SKM-1 treated with dmso at 0.1 percent for 144 hours (cell line): Measurements from ENCODE around the gene ALOX5.
"Not testable (repeated sequence)": the region's sequence is repeated elsewhere in the genome, so short reads cannot be mapped to it uniquely, and the experiment has no call there.

ENCODE experiments used
- DNase-seq: peaks from one replicate; lab custom pipeline; 2025; ENCODE audit not compliant: unreplicated experiment; lab: John Stamatoyannopoulos, UW

The ALOX5 gene

DNA sequence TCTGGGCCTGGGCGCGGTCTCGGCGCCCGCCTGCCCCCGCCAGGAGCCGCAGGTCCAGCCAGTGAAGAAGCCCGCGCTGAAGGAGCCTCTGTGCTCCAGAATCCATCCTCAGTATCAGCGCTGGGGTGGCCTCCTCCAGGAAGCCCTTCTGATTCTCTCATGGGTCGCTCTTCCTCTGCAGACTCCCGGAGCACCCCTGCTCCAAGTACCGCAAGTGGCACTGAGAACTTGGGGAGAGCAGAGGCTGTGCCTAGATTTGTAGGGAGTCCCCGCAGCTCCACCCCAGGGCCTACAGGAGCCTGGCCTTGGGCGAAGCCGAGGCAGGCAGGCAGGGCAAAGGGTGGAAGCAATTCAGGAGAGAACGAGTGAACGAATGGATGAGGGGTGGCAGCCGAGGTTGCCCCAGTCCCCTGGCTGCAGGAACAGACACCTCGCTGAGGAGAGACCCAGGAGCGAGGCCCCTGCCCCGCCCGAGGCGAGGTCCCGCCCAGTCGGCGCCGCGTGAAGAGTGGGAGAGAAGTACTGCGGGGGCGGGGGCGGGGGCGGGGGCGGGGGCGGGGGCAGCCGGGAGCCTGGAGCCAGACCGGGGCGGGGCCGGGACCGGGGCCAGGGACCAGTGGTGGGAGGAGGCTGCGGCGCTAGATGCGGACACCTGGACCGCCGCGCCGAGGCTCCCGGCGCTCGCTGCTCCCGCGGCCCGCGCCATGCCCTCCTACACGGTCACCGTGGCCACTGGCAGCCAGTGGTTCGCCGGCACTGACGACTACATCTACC is at the start of gene ALOX5:
Gene ALOX5, plus strand, starts transcription at position 641 of the 774 bp plus-strand sequence. Its CDS starts 64 bp downstream, at position 705.
- DNase-seq: peak; percentile 64

DNA sequence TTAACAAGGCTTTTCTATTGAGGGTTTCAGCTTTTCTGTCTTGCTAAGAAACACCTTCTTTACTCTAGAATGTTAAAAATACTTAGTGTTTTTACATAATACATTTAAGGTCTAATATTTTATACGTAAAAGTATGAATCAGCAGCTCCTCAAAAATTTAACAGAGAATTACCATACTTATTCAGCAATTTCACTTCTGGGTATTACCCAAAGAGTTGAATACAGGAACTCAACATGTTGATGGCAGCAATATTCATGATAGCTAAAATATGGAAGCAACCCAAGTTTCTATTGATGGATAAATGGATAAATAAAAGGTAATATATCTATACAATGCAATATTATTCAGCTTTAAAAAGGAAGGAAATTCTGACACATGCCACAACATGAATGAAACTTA is 48.9 kb upstream of the ALOX5 start:
- DNase-seq: no peak

DNA sequence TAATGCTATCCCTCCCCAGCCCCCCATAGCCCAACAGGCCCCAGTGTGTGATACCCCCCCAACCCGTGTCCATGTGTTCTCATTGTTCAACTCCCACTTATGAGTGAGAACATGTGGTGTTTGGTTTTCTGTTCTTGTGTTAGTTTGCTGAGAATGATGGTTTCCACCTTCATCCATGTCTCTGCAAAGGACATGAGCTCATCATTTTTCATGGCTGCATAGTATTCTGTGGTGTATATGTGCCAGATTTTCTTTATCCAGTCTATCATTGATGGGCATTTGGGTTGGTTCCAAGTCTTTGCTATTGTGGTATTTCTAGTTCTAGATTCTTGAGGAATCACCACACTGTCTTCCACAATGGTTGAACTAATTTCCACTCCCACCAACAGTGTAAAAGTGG is 47.2 kb upstream of the ALOX5 start:
- not testable (repeated sequence) for DNase-seq

DNA sequence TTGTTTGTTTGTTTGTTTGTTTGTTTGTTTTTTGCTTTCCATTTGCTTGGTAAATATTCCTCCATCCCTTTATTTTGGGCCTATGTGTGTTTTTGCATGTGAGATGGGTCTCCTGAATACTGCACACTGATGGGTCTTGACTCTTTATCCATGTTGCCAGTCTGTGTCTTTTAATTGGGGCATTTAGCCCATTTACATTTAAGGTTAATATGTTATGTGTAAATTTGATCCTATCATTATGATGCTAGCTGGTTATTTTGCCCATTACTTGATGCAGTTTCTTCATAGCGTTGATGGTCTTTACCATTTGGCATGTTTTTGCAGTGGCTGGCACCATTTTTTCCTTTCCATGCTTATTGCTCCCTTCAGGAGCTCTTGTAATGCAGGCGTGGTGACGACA is 42.2 kb upstream of the ALOX5 start:
- DNase-seq: not testable (repeated sequence)

DNA sequence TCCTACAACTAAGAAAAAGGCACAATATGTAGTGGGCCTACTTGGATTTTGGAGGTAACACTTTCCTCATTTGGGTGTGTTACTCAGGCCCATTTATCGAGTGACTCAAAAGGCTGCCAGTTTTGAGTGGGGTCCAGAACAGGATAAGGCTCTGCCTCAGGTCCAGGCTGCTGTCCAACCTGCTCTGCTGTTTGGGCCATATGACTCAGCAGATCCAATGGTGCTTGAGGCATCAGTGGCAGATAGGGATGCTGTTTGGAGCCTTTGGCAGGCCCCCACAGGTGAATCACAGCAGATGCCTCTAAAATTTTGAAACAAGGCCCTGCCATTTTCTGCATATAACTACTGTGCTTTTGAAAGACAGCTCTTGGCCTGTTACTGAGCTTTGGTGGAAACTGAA is 34.1 kb upstream of the ALOX5 start:
- DNase-seq: no peak

DNA sequence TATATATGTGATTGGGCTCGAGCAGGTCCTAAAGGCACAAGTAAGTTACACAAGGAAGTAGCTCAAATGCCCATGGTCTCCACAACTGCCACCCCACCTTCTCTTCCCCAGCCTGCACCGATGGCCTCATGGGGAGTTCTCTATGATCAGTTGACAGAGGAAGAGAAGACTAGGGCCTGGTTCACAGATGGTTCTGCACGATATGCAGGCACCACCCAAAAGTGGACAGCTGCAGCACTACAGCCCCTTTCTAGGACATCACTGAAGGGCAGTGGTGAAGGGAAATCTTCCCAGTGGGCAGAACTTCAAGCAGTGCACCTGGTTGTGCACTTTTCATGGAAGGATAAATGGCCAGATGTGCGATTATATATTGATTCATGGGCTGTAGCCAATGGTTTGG is 33.6 kb upstream of the ALOX5 start:
- DNase-seq: not testable (repeated sequence)

DNA sequence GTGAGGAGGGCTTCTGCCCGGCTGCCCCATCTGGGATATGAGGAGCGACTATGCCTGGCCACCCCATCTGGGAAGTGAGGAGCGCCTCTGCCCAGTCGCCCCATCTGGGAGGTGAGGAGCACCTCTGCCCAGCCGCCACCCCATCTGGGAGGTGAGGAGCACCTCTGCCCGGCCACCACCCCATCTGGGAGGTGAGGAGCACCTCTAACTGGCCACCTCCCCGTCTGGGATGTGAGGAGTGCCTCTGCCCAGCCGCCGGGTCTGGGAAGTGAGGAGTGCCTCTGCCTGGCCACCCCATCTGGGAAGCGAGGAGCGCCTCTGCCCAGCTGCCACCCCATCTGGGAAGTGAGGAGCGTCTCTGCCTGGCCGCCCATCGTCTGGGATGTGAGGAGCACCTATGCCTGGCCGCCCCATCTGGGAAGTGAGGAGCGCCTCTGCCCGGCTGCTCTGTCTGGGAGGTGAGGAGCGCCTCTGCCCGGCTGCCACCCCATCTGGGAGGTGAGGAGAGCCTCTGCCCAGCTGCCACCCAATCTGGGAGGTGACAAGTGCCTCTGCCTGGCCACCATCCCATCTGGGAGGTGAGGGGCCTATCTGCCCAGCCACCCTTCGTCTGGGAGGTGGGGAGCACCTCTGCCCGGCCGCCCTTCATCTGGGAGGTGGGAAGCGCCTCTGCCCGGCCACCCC is 27.2 kb upstream of the ALOX5 start:
- DNase-seq: not testable (repeated sequence)

DNA sequence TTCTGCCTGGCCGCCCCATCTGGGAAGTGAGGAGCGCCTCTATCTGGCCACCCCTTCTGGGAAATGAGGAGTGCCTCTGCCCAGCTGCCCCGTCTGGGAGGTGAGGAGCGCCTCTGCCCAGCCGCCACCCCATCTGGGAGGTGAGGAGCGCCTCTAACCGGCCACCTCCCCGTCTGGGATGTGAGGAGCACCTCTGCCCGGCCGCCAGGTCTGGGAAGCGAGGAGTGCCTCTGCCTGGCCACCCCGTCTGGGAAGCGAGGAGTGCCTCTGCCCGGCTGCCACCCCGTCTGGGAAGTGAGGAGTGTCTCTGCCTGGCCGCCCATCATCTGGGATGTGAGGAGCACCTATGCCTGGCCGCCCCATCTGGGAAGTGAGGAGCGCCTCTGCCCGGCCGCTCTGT is 26.6 kb upstream of the ALOX5 start:
- not testable (repeated sequence) for DNase-seq

DNA sequence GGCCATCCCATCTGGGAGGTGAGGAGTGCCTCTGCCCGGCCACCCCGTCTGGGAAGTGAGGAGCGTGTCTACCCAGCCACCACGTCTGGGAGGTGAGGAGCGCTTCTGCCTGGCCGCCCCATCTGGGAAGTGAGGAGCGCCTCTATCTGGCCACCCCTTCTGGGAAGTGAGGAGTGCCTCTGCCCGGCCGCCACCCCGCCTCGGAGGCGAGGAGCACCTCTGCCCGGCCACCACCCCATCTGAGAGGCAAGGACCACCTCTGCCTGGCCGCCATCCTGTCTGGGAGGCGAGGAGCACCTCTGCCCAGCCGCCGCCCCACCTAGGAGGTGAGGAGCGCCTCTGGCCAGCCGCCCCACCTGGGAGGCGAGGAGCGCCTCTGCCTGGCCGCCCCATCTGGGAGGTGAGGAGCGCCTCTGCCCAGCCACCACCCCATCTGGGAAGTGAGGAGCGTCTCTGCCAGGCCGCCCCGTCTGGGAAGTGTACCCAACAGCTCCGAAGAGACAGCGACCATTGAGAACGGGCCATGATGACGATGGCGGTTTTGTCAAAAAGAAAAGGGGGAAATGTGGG is 25.7 kb upstream of the ALOX5 start:
- DNase-seq: not testable (repeated sequence)

DNA sequence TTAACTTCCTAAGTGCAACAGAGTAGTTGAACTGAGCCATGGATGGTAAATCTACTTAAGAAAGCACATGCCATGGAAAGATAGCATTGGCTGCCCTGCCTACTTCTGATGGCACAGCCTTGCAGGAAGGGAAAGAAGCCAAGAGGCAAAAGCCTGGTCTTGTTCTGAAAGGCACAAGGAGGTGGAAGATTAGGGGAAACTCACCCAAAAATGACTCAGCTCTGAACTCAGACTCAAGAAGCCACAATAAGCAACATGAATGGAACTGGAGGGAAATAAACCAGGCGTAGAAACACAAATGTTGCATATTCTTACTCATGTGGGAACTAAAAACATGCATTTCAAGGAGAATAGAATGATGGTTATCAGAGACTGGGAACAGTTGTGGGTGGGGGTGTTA is 20.8 kb upstream of the ALOX5 start:
- no peak for DNase-seq

DNA sequence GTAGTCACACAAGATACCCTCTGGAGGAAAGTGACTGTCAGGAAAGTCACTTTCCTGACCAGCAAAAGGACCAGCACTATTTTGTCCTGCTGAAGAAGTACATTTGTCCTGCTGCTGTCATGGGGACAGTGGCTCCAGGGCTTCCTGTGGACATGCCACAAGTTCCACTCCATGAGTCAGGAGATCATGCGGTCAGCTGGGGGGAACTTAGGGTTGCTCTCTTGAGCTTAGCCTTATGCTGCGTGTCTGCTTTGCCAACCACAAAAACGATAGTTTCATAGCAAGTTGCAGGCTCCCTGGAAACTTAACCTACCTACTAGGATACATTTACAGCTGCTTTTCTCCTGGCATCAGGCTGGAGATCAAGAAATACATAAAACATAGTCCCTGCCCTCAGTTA is 19.8 kb upstream of the ALOX5 start:
- no peak for DNase-seq

DNA sequence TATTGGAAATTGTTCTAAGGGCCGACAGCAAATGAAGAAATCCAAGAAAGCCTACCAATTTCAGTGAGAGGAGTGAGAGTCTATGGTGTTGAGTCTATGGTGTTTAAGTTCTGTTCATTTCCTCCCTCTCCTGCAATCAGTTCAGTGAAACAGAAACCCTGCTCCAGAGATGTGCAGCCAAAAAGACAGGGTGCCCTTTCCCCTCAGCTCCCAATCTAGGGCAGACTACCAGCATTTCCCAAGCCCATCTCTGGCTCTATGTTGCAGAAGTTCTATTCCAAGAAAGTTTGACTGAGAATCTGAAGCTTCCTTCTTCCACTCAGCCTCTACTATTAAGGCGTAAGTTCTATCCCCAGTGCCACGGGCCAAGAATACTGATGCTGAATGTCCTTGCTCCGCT is 18.5 kb upstream of the ALOX5 start:
- no peak for DNase-seq

DNA sequence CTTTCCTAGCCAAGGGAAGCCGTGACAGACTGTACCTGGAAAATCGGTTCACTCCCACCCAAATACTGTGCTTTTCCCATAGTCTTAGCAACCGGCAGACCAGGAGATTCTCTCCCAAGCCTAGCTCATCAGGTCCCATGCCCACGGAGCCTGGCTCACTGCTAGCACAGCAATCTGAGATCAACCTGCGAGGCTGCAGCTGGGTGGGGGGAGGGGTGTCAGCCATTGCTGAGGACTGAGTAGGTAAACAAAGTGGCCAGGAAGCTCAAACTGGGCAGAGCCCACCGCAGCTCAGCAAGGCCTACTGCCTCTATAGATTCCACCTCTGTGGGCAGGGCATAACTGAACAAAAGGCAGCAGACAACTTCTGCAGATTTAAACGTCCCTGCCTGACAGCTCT is 15.1 kb upstream of the ALOX5 start:
- not testable (repeated sequence) for DNase-seq

DNA sequence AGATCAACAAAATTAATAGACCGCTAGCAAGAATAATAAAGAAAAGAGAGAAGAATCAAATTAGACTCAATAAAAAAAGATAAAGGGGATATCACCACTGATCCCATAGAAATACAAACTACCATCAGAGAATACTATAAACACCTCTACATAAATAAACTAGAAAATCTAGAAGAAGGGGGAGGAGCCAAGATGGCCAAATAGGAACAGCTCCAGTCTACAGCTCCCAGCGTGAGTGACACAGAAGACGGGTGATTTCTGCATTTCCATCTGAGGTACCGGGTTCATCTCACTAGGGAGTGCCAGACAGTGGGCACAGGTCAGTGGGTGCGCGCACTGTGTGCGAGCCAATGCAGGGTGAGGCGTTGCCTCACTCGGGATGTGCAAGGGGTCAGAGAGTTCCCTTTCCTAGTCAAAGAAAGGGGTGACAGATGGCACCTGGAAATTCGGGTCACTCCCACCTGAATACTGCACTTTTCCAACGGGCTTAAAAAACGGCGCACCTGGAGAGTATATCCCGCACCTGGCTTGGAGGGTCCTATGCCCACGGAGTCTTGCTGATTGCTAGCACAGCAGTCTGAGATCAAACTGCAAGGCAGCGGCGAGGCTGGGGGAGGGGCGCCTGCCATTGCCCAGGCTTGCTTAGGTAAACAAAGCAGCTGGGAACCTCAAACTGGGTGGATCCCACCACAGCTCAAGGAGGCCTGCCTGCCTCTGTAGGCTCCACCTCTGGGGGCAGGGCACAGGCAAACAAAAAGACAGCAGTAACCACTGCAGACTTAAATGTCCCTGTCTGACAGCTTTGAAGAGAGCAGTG is 11.8 kb upstream of the ALOX5 start:
- DNase-seq: not testable (repeated sequence)

DNA sequence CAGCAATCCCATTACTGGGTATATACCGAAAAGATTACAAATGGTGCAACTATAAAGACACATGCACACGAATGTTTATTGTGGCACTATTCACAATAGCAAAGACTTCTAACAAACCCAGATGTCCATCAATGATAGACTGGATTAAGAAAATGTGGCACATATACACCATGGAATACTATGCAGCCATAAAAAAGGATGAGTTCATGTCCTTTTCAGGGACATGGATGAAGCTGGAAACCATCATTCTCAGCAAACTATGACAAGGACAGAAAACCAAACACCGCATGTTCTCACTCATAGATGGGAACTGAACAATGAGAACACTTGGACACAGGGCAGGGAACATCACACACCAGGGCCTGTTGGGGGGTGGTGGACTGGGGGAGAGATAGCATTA is 6.4 kb upstream of the ALOX5 start:
- not testable (repeated sequence) for DNase-seq

DNA sequence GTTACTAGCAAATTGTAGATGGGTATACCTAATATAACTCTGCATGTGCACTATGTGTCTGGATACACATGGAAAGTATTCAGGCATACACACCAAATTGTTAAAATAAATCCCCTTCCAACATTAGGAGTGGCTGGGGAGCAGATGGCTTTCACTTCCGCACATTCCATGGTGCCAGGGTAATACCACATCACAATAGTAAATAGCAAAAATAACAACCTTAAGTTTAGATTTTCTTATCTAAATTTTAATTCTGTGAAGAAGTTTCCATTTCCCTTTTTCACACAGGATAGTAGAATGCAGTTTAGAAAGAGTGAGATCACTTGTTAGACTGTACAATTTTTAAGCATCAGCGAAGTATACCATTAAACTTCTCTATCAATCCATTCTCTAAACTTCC is 5.8 kb upstream of the ALOX5 start:
- DNase-seq: no peak

DNA sequence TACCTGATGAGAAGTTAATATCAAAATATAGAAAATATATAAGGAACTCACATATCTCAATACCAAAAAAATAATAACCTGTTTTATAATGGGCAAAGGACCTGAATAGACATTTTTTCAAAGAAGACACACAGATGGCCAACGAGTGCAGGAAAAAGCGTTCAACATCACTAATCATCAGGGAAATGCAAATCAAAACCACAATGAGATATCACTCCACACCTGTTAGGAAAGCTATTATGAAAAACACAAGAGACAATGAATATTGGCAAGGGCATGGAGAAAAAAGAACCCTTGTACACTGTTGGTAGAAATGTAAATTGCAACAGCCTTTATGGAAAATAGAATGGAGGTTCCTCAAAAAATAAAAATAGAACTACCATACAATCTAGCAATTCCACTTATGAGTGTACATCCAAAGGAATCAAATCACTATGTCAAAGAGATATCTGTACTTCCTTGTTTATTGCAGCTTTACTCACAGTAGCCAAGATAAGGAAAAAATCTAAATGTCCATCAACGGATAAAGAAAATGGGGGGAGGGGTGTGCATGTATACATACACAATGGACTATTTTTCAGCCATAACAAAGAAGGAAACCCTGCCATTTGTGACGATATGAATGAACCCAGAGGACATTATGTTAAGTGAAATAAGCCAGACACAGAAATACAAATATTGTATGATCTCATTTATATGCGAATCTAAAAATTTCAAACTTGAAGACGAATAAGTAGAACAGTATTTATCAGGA is 3.6 kb upstream of the ALOX5 start:
- no peak for DNase-seq

DNA sequence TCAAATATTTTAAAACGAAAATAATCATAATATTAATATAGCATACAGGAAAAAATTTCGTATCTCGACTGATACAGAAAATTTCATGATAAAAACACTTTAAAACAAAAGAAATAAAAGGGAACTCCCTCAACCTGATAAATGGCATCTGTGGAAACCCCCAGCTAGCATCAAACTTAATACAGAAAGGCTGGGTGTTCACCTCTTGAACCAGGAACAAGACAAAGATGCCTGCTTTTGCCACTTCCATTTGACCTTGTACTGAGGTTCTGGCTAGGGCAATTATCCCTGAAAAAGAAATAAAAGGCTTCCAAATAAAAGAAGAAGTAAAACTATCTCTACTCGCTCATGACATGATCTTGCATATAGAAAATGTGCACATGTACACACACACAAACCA is 2.5 kb upstream of the ALOX5 start:
- no peak for DNase-seq

DNA sequence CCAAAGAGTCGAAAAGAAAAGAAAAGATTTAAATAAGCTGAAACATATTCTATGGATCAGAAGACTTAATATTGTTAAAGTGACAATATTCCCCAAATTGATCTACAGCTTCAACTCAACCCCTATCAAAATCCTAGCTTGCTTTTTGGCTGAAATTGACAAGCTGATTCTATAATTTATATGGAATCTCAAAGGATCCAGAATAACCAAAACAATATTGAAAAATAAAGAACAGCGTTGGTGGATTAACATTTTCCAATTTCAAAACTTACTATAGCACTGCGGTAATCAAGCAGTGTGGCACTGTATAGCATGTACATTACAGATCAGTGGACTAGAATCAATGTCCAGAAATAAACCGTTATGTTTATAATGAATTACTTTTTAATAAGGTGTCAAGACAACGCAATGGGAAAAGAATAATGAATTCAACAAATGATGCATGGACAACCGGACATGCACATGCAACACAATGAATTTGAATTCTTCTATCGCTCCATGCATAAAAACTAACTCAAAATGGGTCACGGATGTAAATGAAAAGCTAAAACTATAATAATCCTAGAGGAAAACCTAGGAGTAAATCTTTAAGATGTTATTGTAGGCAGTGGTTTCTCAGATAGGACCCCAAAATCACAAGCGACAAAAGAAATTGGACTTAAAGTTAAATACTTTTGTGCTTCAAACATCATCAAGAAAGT is 1.6 kb upstream of the ALOX5 start:
- no peak for DNase-seq

DNA sequence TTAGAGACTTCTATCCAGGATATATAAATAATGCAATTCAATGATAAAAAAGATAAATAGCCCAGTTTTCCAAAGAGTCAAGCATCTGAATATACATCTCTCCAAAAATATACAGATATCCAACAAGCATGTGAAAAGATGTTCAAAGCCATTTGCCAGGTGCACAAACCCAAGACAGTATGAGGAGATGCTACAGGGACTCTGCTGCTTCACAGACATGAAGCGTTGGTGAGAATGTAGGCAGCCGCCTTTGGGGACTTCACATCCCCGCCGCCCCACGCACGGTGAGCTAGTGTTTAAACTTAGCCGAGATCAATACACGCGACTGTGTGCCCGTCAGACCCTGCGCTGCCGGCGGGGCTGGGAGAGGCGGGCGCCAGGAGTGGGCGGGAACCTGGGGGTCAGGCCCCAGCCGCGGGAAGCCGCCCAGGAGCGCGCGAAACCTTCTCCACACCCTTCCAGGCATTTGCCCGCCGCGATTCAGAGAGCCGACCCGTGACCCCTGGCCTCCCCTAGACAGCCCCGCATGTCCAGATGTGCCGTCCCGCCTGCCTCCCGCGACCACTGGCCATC is 927 bp upstream of the ALOX5 start:
- no peak for DNase-seq
